ENCODE data around the gene NR3C2.

The NR3C2 gene

GRCh38 chr4:148162991-148163390 lies 279.2 kb downstream of the NR3C2 start:
- Histone ChIP-seq H3K9me3 (ENCODE audit: low read length) (no peaks in the 10 kb centered on the region), H3K27me3 (ENCODE audit: insufficient read depth, low read length) (no peaks in the 10 kb centered on the region), H3K4me2 (ENCODE audit: low read length) (no peak overlapping the region), H3K27ac (ENCODE audit: low read depth, low read length, poor library complexity, severe bottlenecking) (no peak overlapping the region), H3K4me1 (ENCODE audit: insufficient read depth, low read length, severe bottlenecking) (peaks cover 22% of the 10 kb centered on the region), H2AFZ (ENCODE audit: low read length) (no peak overlapping the region), H3K9ac (ENCODE audit: low read length) (no peak overlapping the region), H3F3A (ENCODE audit: insufficient read depth, low read length) (no peaks in the 10 kb centered on the region), H3K79me2 (ENCODE audit: insufficient read depth, low read length) (no peaks in the 10 kb centered on the region), H4K20me1 (ENCODE audit: insufficient read depth, low read length) (no peaks in the 10 kb centered on the region), H3K9me2 (ENCODE audit: low read depth, low read length) (no peaks in the 10 kb centered on the region), H3K4me3 (ENCODE audit: low read depth, low read length, poor library complexity, severe bottlenecking) (no peak overlapping the region), H3K36me3 (ENCODE audit: insufficient read depth, low read length) (no peaks in the 10 kb centered on the region)
- TF ChIP-seq CTCF (IDR thresholded peaks at IDR 0.05; ENCODE audit: low read length), result no peak
- no peak for TF ChIP-seq EZH2 (IDR thresholded peaks at IDR 0.05; ENCODE audit: borderline replicate concordance, low read length)

GRCh38 chr4:148162519-148162918 lies 279.7 kb downstream of the NR3C2 start:
- no peaks in the 10 kb centered on the region for H3K79me2 ChIP-seq (ENCODE audit: insufficient read depth, low read length)
- H3K4me1 ChIP-seq (ENCODE audit: insufficient read depth, low read length, severe bottlenecking), result peaks cover 22% of the 10 kb centered on the region
- no peaks in the 10 kb centered on the region for H3K9me2 ChIP-seq (ENCODE audit: low read depth, low read length)
- H3K36me3 ChIP-seq (ENCODE audit: insufficient read depth, low read length), result no peaks in the 10 kb centered on the region
- H4K20me1 ChIP-seq (ENCODE audit: insufficient read depth, low read length), result no peaks in the 10 kb centered on the region
- TF ChIP-seq CTCF (IDR thresholded peaks at IDR 0.05; ENCODE audit: low read length) (no peak), EZH2 (IDR thresholded peaks at IDR 0.05; ENCODE audit: borderline replicate concordance, low read length) (no peak)
- H3K9me3 ChIP-seq (ENCODE audit: low read length), result no peaks in the 10 kb centered on the region
- H3K27me3 ChIP-seq (ENCODE audit: insufficient read depth, low read length), result no peaks in the 10 kb centered on the region
- no peak overlapping the region for H3K4me2 ChIP-seq (ENCODE audit: low read length)
- H3K4me3 ChIP-seq (ENCODE audit: low read depth, low read length, poor library complexity, severe bottlenecking), result no peak overlapping the region
- no peak overlapping the region for H3K9ac ChIP-seq (ENCODE audit: low read length)
- H3K27ac ChIP-seq (ENCODE audit: low read depth, low read length, poor library complexity, severe bottlenecking), result no peak overlapping the region
- no peak overlapping the region for H2AFZ ChIP-seq (ENCODE audit: low read length)
- H3F3A ChIP-seq (ENCODE audit: insufficient read depth, low read length), result no peaks in the 10 kb centered on the region

- H3K9ac ChIP-seq (ENCODE audit: low read length), result no peak overlapping the region
- no peaks in the 10 kb centered on the region for H4K20me1 ChIP-seq (ENCODE audit: insufficient read depth, low read length)
- H3K4me2 ChIP-seq (ENCODE audit: low read length), result no peak overlapping the region
- TF ChIP-seq CTCF (IDR thresholded peaks at IDR 0.05; ENCODE audit: low read length) (no peak), EZH2 (IDR thresholded peaks at IDR 0.05; ENCODE audit: borderline replicate concordance, low read length) (no peak)
- H3K79me2 ChIP-seq (ENCODE audit: insufficient read depth, low read length), result no peaks in the 10 kb centered on the region
- H3K4me1 ChIP-seq (ENCODE audit: insufficient read depth, low read length, severe bottlenecking), result peaks cover 21% of the 10 kb centered on the region
- H3K9me2 ChIP-seq (ENCODE audit: low read depth, low read length), result no peaks in the 10 kb centered on the region
- no peaks in the 10 kb centered on the region for H3K9me3 ChIP-seq (ENCODE audit: low read length)
- H3K27ac ChIP-seq (ENCODE audit: low read depth, low read length, poor library complexity, severe bottlenecking), result no peak overlapping the region
- no peak overlapping the region for H3K4me3 ChIP-seq (ENCODE audit: low read depth, low read length, poor library complexity, severe bottlenecking)
- H3K27me3 ChIP-seq (ENCODE audit: insufficient read depth, low read length), result no peaks in the 10 kb centered on the region
- H3K36me3 ChIP-seq (ENCODE audit: insufficient read depth, low read length), result no peaks in the 10 kb centered on the region
- no peak overlapping the region for H2AFZ ChIP-seq (ENCODE audit: low read length)
- no peaks in the 10 kb centered on the region for H3F3A ChIP-seq (ENCODE audit: insufficient read depth, low read length)
Observed at GRCh38 chr4:148161601-148162000, 280.6 kb downstream of the NR3C2 start.

Measured in OCI-LY1 (cell line).